CD14-positive monocyte (primary cell): ENCODE results near the gene MTHFS. TPM values are rescaled to one million over a fixed set of nuclear protein-coding genes. Genes with fewer than 3 reads are reported as not detected.

Experiments used
- DNase-seq, 3 donors: peaks; one replicate each; pipeline ENCODE4 v3.0.0-alpha.2; 2011 to 2022
- H2AFZ ChIP-seq: 2 replicates; pipeline ENCODE4 v1.6.0; 2012; ENCODE audit warnings: mild to moderate bottlenecking, low read depth, low read length, inconsistent platforms; ENCODE audit not compliant: insufficient read depth, poor library complexity, severe bottlenecking
- H3K27ac ChIP-seq, 2 donors: 1 replicate in 1 of 2; 2 replicates in 1 of 2; pipeline ENCODE4 v1.5.1; 2012 to 2013; ENCODE audit warnings: low read length in 2 of 2, control low read depth in 1 of 2, inconsistent platforms in 1 of 2, low read depth in 1 of 2, mild to moderate bottlenecking in 1 of 2
- H3K27me3 ChIP-seq, 2 donors: one replicate each; pipeline versions ENCODE4 v1.6.0 to v1.6.1; 2011 to 2013; ENCODE audit warnings: low read length in 2 of 2; ENCODE audit not compliant: control insufficient read depth in 2 of 2, insufficient read depth in 2 of 2
- H3K36me3 ChIP-seq, 2 donors: replicated peaks in 1 of 2; 1 replicate in 1 of 2; 2 replicates in 1 of 2; pipeline versions ENCODE4 v1.5.1 to v1.6.1; 2012 to 2013; ENCODE audit warnings: low read length in 2 of 2, control low read depth in 1 of 2, inconsistent platforms in 1 of 2, mild to moderate bottlenecking in 1 of 2; ENCODE audit not compliant: insufficient read depth in 2 of 2, control insufficient read depth in 1 of 2
- H3K4me1 ChIP-seq, 2 donors: 1 replicate in 1 of 2; 2 replicates in 1 of 2; pipeline versions ENCODE4 v1.5.1 to v1.6.1; 2012 to 2013; ENCODE audit warnings: low read length in 2 of 2, control low read depth in 1 of 2, inconsistent platforms in 1 of 2, mild to moderate bottlenecking in 1 of 2, moderate library complexity in 1 of 2; ENCODE audit not compliant: insufficient read depth in 2 of 2, control insufficient read depth in 1 of 2
- H3K4me2 ChIP-seq: replicated peaks from 2 replicates; pipeline ENCODE3; 2012; ENCODE audit warnings: low read length, moderate library complexity, mild to moderate bottlenecking; ENCODE audit not compliant: poor library complexity, severe bottlenecking; ENCODE audit errors: extremely low read depth
- H3K4me3 ChIP-seq, 3 experiments: fragments of 200-600 bp in 1 of 3; sonication (generic) in 1 of 3; replicated peaks in 1 of 3; 1 replicate in 2 of 3; 2 replicates in 1 of 3; pipeline ENCODE4 v1.5.1; 2011 to 2013; ENCODE audit warnings: low read length in 3 of 3, mild to moderate bottlenecking in 3 of 3, control low read depth in 2 of 3, low read depth in 2 of 3, inconsistent platforms in 1 of 3, moderate library complexity in 1 of 3
- H3K79me2 ChIP-seq: 2 replicates; pipeline ENCODE4 v1.6.0; 2012; ENCODE audit warnings: mild to moderate bottlenecking, control low read depth, inconsistent platforms, low read length, moderate library complexity; ENCODE audit not compliant: insufficient read depth
- H3K9ac ChIP-seq: 2 replicates; pipeline ENCODE4 v1.6.0; 2017; ENCODE audit warnings: low read length, mild to moderate bottlenecking; ENCODE audit not compliant: insufficient read depth, poor library complexity, severe bottlenecking
- H3K9me3 ChIP-seq, 2 donors: replicated peaks in 1 of 2; 1 replicate in 1 of 2; 2 replicates in 1 of 2; pipeline versions ENCODE4 v1.5.1 to v1.6.1; 2012 to 2013; ENCODE audit warnings: low read length in 2 of 2, control low read depth in 1 of 2; ENCODE audit not compliant: control insufficient read depth in 1 of 2, insufficient read depth in 1 of 2
- H4K20me1 ChIP-seq: 2 replicates; pipeline ENCODE4 v1.6.0; 2012; ENCODE audit warnings: mild to moderate bottlenecking, low read length, control low read depth, moderate library complexity; ENCODE audit not compliant: insufficient read depth
- H3K27ac Mint-ChIP-seq, 7 donors: one replicate each; pipeline ENCODE4 v1.8.0; 2020; ENCODE audit warnings: mild to moderate bottlenecking in 7 of 7, mixed read lengths in 7 of 7, moderate library complexity in 6 of 7, inconsistent platforms in 2 of 7
- H3K27me3 Mint-ChIP-seq, 3 donors: one replicate each; pipeline ENCODE4 v1.8.0; 2021 to 2022; ENCODE audit warnings: low read depth in 3 of 3, mild to moderate bottlenecking in 3 of 3, mixed read lengths in 3 of 3, moderate library complexity in 3 of 3, inconsistent platforms in 1 of 3
- H3K36me3 Mint-ChIP-seq, 2 donors: one replicate each; pipeline ENCODE4 v1.8.0; 2020; ENCODE audit warnings: mixed read lengths in 2 of 2, inconsistent platforms in 1 of 2, mild to moderate bottlenecking in 1 of 2
- H3K4me1 Mint-ChIP-seq: one replicate; pipeline ENCODE4 v1.8.0; 2020; ENCODE audit warnings: mild to moderate bottlenecking, mixed read lengths
- H3K4me3 Mint-ChIP-seq, 2 donors: one replicate each; pipeline ENCODE4 v1.8.0; 2020; ENCODE audit warnings: mild to moderate bottlenecking in 2 of 2, mixed read lengths in 2 of 2, moderate library complexity in 1 of 2
- H3K9me3 Mint-ChIP-seq, 7 donors: one replicate each; pipeline ENCODE4 v1.8.0; 2020 to 2022; ENCODE audit warnings: mixed read lengths in 7 of 7, mild to moderate bottlenecking in 6 of 7, moderate library complexity in 6 of 7, inconsistent platforms in 2 of 7
- WGBS: methylation state at CpG from one replicate; pipeline ENCODE4 v1.1.5; 2013; ENCODE audit warnings: missing lambda C conversion rate; ENCODE audit not compliant: insufficient coverage; 5-methylcytosine and 5-hydroxymethylcytosine counted together
- intact Hi-C, 2 donors: fragments of 100-400 bp; cut with micrococcal nuclease; formaldehyde crosslinking; loops; one replicate each; pipeline versions ENCODE4 v1.15.0 to v1.15.1; 2023
- polyA plus RNA-seq, 3 donors: library from polyadenylated mRNA; depleted of rRNA in 1 of 3; unstranded in 2 of 3; stranded (reverse) in 1 of 3; fragments of 300-500 nt in 2 of 3; fragments of >200 nt in 1 of 3; fragmentation: Illumina TruSeq in 2 of 3; gene quantifications; 1 replicate in 2 of 3; 2 replicates in 1 of 3; pipeline ENCODE4 v1.2.3, GENCODE V29; 2012 to 2021
- TF ChIP-seq, protein P1 (sequence below): fragments of 200-600 bp; IDR thresholded peaks from one replicate; pipeline ENCODE4 v1.8.0; 2022; ENCODE audit warnings: antibody characterized with exemption, mild to moderate bottlenecking

Gene MTHFS
- polyA plus RNA-seq, 3 donors = 44.6 to 129 (median 76.4) TPM

DNA sequence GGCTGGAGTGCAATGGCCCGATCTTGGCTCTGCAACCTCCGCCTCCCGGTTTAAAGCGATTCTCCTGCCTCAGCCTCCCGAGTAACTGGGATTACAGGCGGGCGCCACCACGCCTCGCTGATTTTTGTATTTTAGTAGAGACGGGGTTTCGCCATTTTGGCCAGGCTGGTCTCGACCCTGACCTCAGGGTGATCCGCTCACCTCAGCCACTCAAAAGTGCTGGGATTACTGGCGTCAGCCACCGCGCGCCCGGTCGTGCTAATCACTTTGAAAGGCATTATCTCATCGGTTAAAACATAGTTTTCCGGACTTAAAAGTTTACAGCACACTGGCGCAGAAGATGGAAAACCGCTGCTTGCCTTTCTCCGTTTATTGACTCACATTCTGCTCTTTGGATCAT is 27.6 kb upstream of the MTHFS start:
- Histone ChIP-seq H3K4me3 (peak overlapping the region; percentile 61 to 95 (median 70)), H3K27ac (peak overlapping the region; percentile 91 to 92), H3K4me2 (peak overlapping the region; percentile 86), H3K27me3 (no peaks in the 10 kb centered on the region), H4K20me1 (no peaks in the 10 kb centered on the region), H3K79me2 (peaks cover 51% of the 10 kb centered on the region), H3K9me3 (peaks cover 25 to 35% of the 10 kb centered on the region in 2 donors), H3K4me1 (peaks cover 17 to 26% of the 10 kb centered on the region in 2 donors), H2AFZ (peak overlapping the region; percentile 76), H3K36me3 (peaks cover 2 to 27% of the 10 kb centered on the region in 2 donors), H3K9ac (peak overlapping the region; percentile 92)
- Mint-ChIP-seq H3K36me3 (peaks cover 29 to 32% of the 10 kb centered on the region in 2 donors), H3K27ac (peak overlapping the region; percentile 46 to 97 (median 96)), H3K4me1 (peaks cover 13% of the 10 kb centered on the region), H3K4me3 (peak overlapping the region in 1 of 2 donors; percentile 92), H3K27me3 (peaks cover 1 to 7% (median 3%) of the 10 kb centered on the region in 3 donors), H3K9me3 (peaks cover 30 to 56% (median 45%) of the 10 kb centered on the region in 7 donors)
- WGBS = 89% methylated on average over 23 of the region's 24 CpGs
- intact Hi-C loops = loop anchor here (5.0 to 10.0 kb wide), 3 partner anchors 43 to 50 kb away; partner anchors contain the start of gene BCL2A1 (in 1 of the 2)
- DNase-seq = no peak
- TF ChIP-seq, protein P1, sequence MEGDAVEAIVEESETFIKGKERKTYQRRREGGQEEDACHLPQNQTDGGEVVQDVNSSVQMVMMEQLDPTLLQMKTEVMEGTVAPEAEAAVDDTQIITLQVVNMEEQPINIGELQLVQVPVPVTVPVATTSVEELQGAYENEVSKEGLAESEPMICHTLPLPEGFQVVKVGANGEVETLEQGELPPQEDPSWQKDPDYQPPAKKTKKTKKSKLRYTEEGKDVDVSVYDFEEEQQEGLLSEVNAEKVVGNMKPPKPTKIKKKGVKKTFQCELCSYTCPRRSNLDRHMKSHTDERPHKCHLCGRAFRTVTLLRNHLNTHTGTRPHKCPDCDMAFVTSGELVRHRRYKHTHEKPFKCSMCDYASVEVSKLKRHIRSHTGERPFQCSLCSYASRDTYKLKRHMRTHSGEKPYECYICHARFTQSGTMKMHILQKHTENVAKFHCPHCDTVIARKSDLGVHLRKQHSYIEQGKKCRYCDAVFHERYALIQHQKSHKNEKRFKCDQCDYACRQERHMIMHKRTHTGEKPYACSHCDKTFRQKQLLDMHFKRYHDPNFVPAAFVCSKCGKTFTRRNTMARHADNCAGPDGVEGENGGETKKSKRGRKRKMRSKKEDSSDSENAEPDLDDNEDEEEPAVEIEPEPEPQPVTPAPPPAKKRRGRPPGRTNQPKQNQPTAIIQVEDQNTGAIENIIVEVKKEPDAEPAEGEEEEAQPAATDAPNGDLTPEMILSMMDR = no peak

DNA sequence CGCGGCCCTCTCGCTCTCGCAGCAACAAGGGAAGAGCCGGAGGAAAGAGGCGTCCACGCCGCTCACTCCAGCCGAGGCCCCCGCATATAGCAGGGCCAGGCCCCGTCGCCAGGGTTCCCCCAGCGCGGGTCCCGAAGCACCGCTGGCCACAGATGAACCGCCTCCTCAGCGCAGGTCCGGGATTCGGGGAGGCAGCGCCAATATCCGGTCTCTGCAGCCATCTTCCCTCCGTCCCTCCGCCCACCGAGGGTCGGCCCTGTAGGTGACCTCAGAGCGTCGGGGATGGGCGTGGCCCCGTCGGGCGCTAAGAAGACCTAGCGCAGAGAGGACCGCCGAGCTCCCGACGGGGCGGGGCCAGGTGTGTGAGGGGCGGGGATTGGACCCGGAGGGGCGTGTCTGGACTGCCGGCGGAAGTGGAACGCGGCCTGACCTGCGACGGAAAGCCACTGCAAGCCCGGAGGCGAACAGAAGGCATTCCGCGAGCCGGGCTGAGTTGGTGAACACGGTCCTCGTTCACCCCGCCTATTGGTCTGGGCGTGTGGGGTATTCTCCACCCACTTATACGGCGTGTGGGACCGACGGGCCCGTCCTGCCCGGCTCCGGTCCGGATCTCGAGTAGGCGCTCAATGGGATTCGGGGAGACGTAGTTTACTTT is 26.8 kb upstream of the MTHFS start:
- Mint-ChIP-seq H3K36me3 (peaks cover 35 to 38% of the 10 kb centered on the region in 2 donors), H3K27ac (peak overlapping the region; percentile 95 to 97 (median 97)), H3K4me3 (peak overlapping the region; percentile 91 to 92), H3K4me1 (peaks cover 13% of the 10 kb centered on the region), H3K9me3 (peaks cover 34 to 61% (median 48%) of the 10 kb centered on the region in 7 donors), H3K27me3 (peaks cover 1 to 6% (median 3%) of the 10 kb centered on the region in 3 donors)
- TF ChIP-seq, protein P1 = no peak
- peak overlapping the region; percentile 61 to 95 (median 70) for H3K4me3 ChIP-seq
- H4K20me1 ChIP-seq = no peaks in the 10 kb centered on the region
- H3K27ac ChIP-seq = peak overlapping the region; percentile 91 to 92
- DNase-seq = peak; percentile 89 to 96 (median 89)
- H3K4me2 ChIP-seq = peak overlapping the region; percentile 86
- WGBS = under 1% methylated on average over 40 of the region's 68 CpGs
- peaks cover 2 to 33% of the 10 kb centered on the region in 2 donors for H3K36me3 ChIP-seq
- H3K4me1 ChIP-seq = peaks cover 17 to 26% of the 10 kb centered on the region in 2 donors
- H3K27me3 ChIP-seq = no peaks in the 10 kb centered on the region
- peak overlapping the region; percentile 92 for H3K9ac ChIP-seq
- intact Hi-C loops = loop anchor here (2.0 to 10.0 kb wide), 4 partner anchors 15 to 49 kb away; partner anchors contain the start of gene BCL2A1 (in 1 of the 2)
- H3K9me3 ChIP-seq = peaks cover 32 to 41% of the 10 kb centered on the region in 2 donors
- H2AFZ ChIP-seq = peak overlapping the region; percentile 76
- peaks cover 51% of the 10 kb centered on the region for H3K79me2 ChIP-seq
